ENCODE measurements around the gene IDI2.

The IDI2 gene

GRCh38 chr10:971613-972012 is 54.0 kb downstream of the IDI2 start:
- Histone ChIP-seq H3K27me3 (ENCODE audit: insufficient read depth, poor library complexity, severe bottlenecking) (no peaks in the 10 kb centered on the region), H3K4me3 (replicated peaks; ENCODE audit: insufficient read depth, low read length) (no peak overlapping the region), H3K27ac (replicated peaks) (no peak overlapping the region)
- no peak for DNase-seq (ENCODE audit: low read depth in 1 of 2, low spot score in 1 of 2)
- no peak for TF ChIP-seq SPI1 (IDR thresholded peaks at IDR 0.05; ENCODE audit: borderline replicate concordance, low read depth)
- TF ChIP-seq CTCF (IDR thresholded peaks at IDR 0.05; ENCODE audit: insufficient read depth, low read length) = no peak
- TF ChIP-seq GABPA (IDR thresholded peaks at IDR 0.05; ENCODE audit: low read depth) = no peak
- no peak for TF ChIP-seq POLR2AphosphoS5 (IDR thresholded peaks at IDR 0.05; ENCODE audit: low read depth)
- TF ChIP-seq REST (IDR thresholded peaks at IDR 0.05; ENCODE audit: insufficient replicate concordance, low read depth) = no peak

GRCh38 chr10:971150-971542 is 54.5 kb downstream of the IDI2 start:
- no peak overlapping the region for H3K4me3 ChIP-seq (replicated peaks; ENCODE audit: insufficient read depth, low read length)
- H3K27ac ChIP-seq (replicated peaks) = no peak overlapping the region

More at GRCh38 chr10:971150-971542, 54.5 kb downstream of the IDI2 start:
- DNase-seq (ENCODE audit: low read depth in 1 of 2, low spot score in 1 of 2) = peak; percentile 18 to 55
- TF ChIP-seq CTCF (IDR thresholded peaks at IDR 0.05; ENCODE audit: insufficient read depth, low read length) (no peak), SPI1 (IDR thresholded peaks at IDR 0.05; ENCODE audit: borderline replicate concordance, low read depth) (peak; percentile 28; the same call in 1 of the 2 replicates), REST (IDR thresholded peaks at IDR 0.05; ENCODE audit: insufficient replicate concordance, low read depth) (no peak), GABPA (IDR thresholded peaks at IDR 0.05; ENCODE audit: low read depth) (no peak)
- no peaks in the 10 kb centered on the region for H3K27me3 ChIP-seq (ENCODE audit: insufficient read depth, poor library complexity, severe bottlenecking)
